ENCODE data around the gene IQSEC3.
"Not testable (repeated sequence)": the region's sequence is repeated elsewhere in the genome, so short reads cannot be mapped to it uniquely, and the experiment has no call there.

IQSEC3 gene

GRCh38 chr12:111699-112493 is 45.3 kb downstream of the IQSEC3 start:
- no peak for DNase-seq (ENCODE audit: low spot score)

DNA sequence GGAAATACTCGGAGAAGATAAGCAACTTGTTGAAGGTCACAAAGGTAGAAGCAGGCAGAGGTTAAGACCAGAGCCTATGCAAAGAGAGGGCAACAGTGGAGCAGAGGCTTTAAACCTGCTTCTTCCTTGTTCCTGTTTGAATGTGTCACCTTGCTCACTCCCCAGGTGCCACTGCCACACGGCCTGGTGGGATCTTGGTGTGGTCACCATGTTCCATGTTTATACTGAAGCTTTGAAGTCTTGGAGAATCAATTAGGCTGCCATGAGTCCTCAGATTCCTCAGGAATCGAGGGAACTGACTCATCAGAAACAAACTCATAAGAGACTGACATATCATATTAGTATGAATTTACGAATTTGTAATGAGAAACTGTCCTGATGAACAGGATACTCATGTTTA is 46.8 kb downstream of the IQSEC3 start:
- DNase-seq (ENCODE audit: low spot score), result no peak

GRCh38 chr12:114626-115211 is 48.2 kb downstream of the IQSEC3 start:
- no peak for DNase-seq (ENCODE audit: low spot score)

DNA sequence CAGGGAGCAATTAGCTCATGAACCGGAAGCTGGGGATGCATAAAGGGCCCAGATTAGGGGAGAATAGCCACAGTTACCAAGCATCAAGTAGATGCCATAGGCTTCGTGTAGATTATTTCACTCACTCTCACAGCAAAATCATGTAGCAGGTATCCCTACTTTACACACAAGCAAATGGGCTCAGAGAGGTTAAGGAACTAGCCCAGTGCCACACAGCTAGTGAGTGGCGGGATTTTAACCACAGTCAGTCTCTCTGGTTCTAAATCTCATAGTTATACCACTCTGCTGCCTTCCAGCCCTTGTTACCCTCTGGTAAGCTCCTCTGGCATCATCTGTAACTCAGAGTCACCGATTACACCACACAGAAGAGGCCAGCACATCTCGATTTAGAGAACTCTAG is 49.0 kb downstream of the IQSEC3 start:
- DNase-seq (ENCODE audit: low spot score), result no peak

GRCh38 chr12:115960-116915 is 49.7 kb downstream of the IQSEC3 start:
- no peak for DNase-seq (ENCODE audit: low spot score)

DNA sequence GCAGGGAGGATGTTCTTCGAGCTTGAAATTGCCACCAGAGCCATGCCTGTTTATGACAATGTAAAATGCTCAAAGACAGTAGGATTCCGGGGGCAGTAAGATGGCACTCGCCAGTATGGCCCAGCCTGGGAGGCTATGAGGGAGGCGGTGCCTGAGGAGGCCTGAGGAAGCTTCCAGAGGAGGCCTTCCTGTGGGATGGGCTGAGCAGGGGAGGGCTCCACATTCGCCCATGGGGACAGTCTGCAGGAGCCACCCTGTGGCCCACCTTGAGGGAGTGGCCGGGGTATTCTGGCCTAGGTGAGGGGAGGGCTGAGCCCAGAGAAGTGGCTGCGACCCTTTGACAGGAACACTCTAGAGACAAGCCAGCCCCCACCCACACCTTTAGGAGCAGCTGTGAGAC is 50.7 kb downstream of the IQSEC3 start:
- no peak for DNase-seq (ENCODE audit: low spot score)

DNA sequence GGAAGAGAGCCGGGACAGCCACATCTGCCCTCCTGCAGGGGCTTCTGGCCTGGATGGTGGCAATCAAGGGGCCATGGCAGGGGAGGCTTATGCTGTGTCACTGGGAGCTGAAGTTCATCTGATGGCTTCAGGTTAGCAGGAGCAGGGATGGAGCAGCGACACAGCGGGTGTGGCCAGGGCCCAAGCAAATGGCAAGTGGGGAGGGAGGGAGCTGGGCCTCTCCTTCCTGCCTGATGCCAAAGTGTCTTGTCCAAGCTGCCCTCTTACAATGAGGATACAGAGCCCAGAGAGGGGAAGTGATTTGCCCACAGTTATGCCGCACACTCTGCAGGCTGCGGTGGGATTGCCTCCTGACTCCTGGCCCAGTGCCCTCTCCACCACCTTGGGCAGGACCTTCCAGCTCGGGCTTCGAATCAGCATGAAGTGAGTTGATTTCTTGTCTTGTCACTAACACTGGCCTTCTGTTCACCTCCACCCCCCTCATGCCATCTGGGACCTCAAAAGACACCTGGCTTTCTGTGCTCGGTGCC is 51.3 kb downstream of the IQSEC3 start:
- no peak for DNase-seq (ENCODE audit: low spot score)

DNA sequence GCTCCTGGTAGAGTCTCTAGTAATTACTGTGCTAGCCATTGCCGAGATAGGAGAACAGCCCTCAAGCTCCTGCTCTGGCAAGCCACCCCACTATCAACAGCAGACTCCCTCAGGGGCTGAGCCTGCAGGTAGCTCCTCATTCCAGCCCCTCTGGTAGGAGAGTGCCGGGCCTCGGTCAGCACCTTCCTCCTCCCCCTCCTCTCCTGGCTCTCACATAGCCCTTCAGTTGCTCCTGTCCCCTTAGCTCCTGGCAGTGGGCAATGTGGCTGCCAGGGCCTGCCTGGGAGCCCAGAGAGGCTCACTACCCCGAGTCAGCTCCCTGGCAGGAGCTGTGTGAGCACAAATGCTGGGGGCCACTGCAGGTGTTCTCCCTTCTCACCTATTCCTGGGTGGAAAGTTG is 52.0 kb downstream of the IQSEC3 start:
- DNase-seq (ENCODE audit: low spot score), result no peak

DNA sequence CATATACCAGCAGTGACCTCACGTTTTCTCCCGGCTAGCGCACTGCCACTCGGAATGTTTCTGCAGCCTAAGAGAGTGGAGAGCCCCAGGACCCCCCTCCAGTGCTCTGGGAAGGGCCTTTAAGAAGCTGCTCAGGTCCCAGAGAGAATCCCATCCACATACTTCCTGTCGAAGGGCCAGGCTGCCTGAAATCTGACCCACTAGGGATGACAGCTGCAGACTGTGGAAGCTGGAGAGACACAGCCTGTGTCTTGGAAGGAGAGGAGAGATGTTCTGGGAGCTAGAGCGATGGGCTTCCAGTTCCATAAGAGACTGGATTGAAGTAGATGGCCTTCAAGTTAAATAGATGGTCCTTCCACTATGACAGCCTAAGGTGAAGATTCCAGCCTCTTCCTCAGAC is 54.4 kb downstream of the IQSEC3 start:
- no peak for DNase-seq (ENCODE audit: low spot score)

DNA sequence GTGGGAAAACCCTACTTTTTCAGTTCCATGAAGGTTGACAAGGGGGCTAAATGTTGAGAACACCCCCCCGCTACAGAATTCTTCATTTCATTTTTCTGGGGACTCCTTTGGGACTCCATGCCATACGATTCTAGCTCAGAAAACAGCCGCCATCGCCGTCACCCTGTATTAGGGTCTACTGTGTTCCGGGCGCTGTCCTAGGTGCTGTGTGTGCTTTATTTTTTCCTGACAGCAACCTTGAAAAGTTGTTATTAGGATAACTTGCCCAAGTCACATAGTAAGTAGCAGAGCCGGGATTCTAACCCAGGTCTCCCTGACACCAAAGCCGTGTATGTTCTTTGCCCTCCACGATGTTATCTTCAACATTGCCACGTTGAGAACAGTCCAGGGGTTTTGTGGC is 55.1 kb downstream of the IQSEC3 start:
- DNase-seq (ENCODE audit: low spot score), result no peak

- DNase-seq (ENCODE audit: low spot score), result no peak
Measured at GRCh38 chr12:125075-125474, 58.5 kb downstream of the IQSEC3 start.

- DNase-seq (ENCODE audit: low spot score), result no peak
Measured at GRCh38 chr12:125566-125965, 59.0 kb downstream of the IQSEC3 start.

DNA sequence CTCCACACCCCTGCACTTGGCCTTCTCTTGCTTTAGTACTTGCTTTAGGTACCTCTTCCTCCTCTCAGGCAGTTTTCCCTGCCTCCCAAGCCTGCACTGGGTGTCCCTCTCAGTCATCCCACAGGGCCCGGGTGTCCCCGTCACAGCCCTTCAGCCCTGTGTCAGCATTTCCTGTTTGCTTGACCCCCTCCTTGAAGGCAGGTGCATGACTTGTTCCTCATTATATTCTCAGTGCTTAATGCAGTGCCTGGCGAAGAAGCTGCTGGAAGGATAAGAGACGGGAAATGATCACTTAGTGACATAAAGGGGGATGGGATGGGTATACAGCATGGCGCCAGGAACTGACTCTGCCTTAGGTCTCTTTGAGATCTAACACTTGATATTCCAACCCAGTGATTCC is 61.5 kb downstream of the IQSEC3 start:
- DNase-seq (ENCODE audit: low spot score), result no peak

- DNase-seq (ENCODE audit: low spot score), result no peak
Measured at GRCh38 chr12:129001-129400, 62.4 kb downstream of the IQSEC3 start.

DNA sequence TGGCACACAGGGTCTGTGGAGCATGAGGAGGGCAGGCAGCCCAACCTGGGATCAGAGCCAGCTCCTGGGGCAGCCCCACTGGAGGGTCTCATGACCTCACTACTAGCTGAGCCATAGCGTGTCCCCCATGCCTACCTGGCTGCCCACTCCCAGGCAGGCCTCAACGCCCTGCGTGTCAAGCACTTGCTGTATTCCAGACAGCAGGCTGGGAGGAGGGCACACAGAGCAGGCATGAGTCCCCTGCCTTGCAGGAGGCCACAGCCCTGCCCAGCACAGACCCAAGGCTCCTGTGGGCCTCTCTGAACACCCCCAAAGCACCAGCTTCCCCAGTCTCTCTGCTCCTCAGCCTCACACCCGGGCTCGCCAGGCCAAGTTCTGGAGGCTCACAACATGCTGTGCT is 64.0 kb downstream of the IQSEC3 start:
- no peak for DNase-seq (ENCODE audit: low spot score)

- DNase-seq (ENCODE audit: low spot score), result no peak
Measured at GRCh38 chr12:131008-131407, 64.4 kb downstream of the IQSEC3 start.

DNA sequence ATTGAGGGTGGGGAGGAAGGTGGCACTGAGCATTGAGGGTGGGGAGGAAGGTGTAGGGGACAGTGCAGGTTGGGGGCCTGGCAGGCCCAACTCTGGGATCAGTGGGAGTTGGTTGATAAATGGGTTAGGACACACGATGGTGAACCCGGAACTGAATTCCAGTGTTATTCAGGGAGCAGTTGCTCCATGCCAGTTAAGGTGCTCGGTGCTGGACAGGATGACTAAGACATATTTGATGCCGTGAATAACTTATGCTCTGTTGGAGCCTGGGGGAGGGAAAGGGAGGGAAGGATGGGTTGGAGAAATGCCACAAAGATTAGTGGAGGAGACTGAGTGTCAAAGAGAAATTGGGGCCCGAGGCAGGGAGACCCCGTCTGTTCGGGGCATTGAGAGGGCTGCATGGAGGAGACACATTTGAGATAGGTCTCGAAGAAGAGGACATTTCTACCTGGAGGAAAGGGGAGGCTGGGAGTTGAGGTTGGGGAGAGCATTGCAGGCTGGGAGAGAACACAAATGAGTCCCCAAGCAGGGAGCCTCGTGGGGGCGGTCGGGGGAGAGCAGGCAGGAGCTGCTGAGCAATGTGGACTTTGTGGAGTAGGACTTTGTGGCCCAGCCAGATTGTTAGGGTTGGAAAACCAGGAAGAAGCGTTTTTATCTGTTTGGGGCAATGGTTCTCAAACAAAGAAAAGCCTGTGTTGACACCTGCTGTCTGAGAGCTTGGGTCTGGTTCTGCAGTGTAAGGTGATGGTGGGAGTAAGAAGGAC is 65.3 kb downstream of the IQSEC3 start:
- no peak for DNase-seq (ENCODE audit: low spot score)

DNA sequence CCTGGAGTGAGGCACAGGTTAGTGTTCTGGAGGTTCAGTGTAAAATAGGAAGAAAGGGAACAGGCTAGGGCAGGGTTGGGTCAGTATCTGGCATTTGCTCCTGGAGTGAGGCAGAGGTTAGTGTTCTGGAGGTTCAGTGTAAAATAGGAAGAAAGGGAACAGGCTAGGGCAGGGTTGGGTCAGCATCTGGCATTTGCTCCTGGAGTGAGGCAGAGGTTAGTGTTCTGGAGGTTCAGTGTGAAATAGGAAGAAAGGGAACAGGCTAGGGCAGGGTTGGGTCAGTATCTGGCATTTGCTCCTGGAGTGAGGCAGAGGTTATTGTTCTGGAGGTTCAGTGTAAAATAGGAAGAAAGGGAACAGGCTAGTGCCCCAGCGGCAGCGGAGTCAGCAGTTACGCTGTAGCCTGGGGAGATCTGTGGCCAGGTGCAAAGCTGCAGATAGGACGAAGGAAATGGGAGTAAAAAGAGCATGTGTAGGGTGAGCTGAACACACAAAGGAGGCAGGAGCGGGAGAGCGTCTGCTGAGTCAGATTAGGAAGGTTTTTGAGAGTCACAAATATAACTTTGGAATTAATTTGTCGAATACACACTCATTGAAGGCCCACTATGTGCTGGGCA is 67.2 kb downstream of the IQSEC3 start:
- DNase-seq (ENCODE audit: low spot score), result not testable (repeated sequence)

- DNase-seq (ENCODE audit: low spot score), result no peak
Measured at GRCh38 chr12:135138-135537, 68.6 kb downstream of the IQSEC3 start.

- DNase-seq (ENCODE audit: low spot score), result no peak
Measured at GRCh38 chr12:138171-138897, 71.8 kb downstream of the IQSEC3 start.
